GM12878 (cell line): ENCODE data around the gene RNF149. TPM values are rescaled to one million over a fixed set of nuclear protein-coding genes. Genes with fewer than 3 reads are reported as not detected.
"Not testable (repeated sequence)": the region's sequence is repeated elsewhere in the genome, so short reads cannot be mapped to it uniquely, and the experiment has no call there.

Experiments
- ATAC-seq: fragments of 200-7000 bp; cut with Tn5 transposase; 3 replicates; pipeline ENCODE4 v1.9.1; 2020; ENCODE audit warnings: mild to moderate bottlenecking, moderate library complexity
- BruUV-seq: library from RNA; stranded (reverse); fragments of 400-500 nt; replicated peaks from 2 replicates; lab custom pipeline; 2021; lab: Mats Ljungman, UMichigan
- CTCF ChIA-PET: fragments of 300-600 bp; sonication (Branson Sonifier 250); formaldehyde crosslinking; extraction: SDS; loops from one replicate; lab custom pipeline; 2021; ENCODE audit warnings: inconsistent platforms; lab: Yijun Ruan, JAX
- POLR2A ChIA-PET: fragments of 350-600 bp; formaldehyde crosslinking; extraction: SDS; loops from one replicate; lab custom pipeline; 2021; ENCODE audit warnings: inconsistent platforms; lab: Charles Lee
- RAD21 ChIA-PET: fragments of 300-600 bp; sonication (Branson Sonifier 250); formaldehyde crosslinking; loops from one replicate; lab custom pipeline; 2023; ENCODE audit warnings: antibody characterized with exemption; ENCODE audit not compliant: unreplicated experiment; lab: Charles Lee
- SMC1A ChIA-PET: fragments of 300-600 bp; sonication (Branson Sonifier 250); formaldehyde crosslinking; loops from one replicate; lab custom pipeline; 2023; ENCODE audit not compliant: unreplicated experiment, uncharacterized antibody; lab: Charles Lee
- DNase-seq: peaks from one replicate; pipeline ENCODE4 v3.0.0-alpha.2; 2011; ENCODE audit warnings: low read depth, low spot score
- FAIRE-seq: peaks from 3 replicates; lab custom pipeline; 2011; peaks lifted over from hg19 to GRCh38; lab: Jason Lieb, UNC
- H2AFZ ChIP-seq: 2 replicates; pipeline ENCODE4 v1.6.0; 2011; ENCODE audit warnings: low read depth, low read length, control low read depth; ENCODE audit not compliant: control insufficient read depth
- H3K27ac ChIP-seq: 2 replicates; pipeline ENCODE4 v1.5.1; 2011; ENCODE audit warnings: control low read depth; ENCODE audit not compliant: control insufficient read depth, insufficient read depth
- H3K27me3 ChIP-seq, 2 experiments: replicated peaks in 1 of 2; 2 replicates each; pipeline versions ENCODE4 v1.6.0 to v1.6.1; 2011; ENCODE audit warnings: low read length in 1 of 2; ENCODE audit not compliant: control insufficient read depth in 2 of 2, insufficient read depth in 2 of 2
- H3K36me3 ChIP-seq, 2 experiments: 2 replicates each; pipeline ENCODE4 v1.5.1; 2011; ENCODE audit warnings: low read length in 1 of 2; ENCODE audit not compliant: control insufficient read depth in 2 of 2, insufficient read depth in 2 of 2
- H3K4me1 ChIP-seq: 2 replicates; pipeline ENCODE4 v1.6.1; 2011; ENCODE audit warnings: mild to moderate bottlenecking, low read length, moderate library complexity, mixed read lengths; ENCODE audit not compliant: control insufficient read depth, insufficient read depth
- H3K4me2 ChIP-seq: 2 replicates; pipeline ENCODE4 v1.6.0; 2011; ENCODE audit warnings: control low read depth; ENCODE audit not compliant: control insufficient read depth, insufficient read depth
- H3K4me3 ChIP-seq: fragments of 200-600 bp; sonication (generic); 2 replicates; pipeline ENCODE4 v1.5.1; 2016
- H3K79me2 ChIP-seq: 2 replicates; pipeline ENCODE4 v1.6.0; 2011; ENCODE audit warnings: low read length; ENCODE audit not compliant: control insufficient read depth, insufficient read depth
- H3K9ac ChIP-seq: 2 replicates; pipeline ENCODE4 v1.8.0; 2011; ENCODE audit warnings: low read length, control low read depth, mixed read lengths; ENCODE audit not compliant: control insufficient read depth, insufficient read depth
- H3K9me3 ChIP-seq: replicated peaks from 3 replicates; pipeline ENCODE4 v1.5.1; 2011; ENCODE audit warnings: mild to moderate bottlenecking, low read length; ENCODE audit not compliant: control insufficient read depth, insufficient read depth
- H4K20me1 ChIP-seq: 2 replicates; pipeline ENCODE4 v1.6.0; 2011; ENCODE audit not compliant: control insufficient read depth, insufficient read depth
- CTCF ChIP-seq, 3 experiments: IDR thresholded peaks in 2 of 3; conservative IDR thresholded peaks in 1 of 3; 2 replicates each; pipeline ENCODE4 v1.5.1; 2011; ENCODE audit warnings: low read depth in 3 of 3, low read length in 3 of 3, mild to moderate bottlenecking in 3 of 3, control low read depth in 2 of 3, moderate library complexity in 2 of 3, inconsistent platforms in 1 of 3, mixed read lengths in 1 of 3; ENCODE audit not compliant: control insufficient read depth in 2 of 3, insufficient read depth in 1 of 3; ENCODE audit errors: extremely low read depth in 1 of 3
- E2F4 ChIP-seq: IDR thresholded peaks from 2 replicates; pipeline ENCODE4 v1.6.1; 2012; ENCODE audit warnings: low read depth, low read length, improper control_type of control experiment
- E4F1 ChIP-seq: fragments of 450-650 bp; IDR thresholded peaks from 2 replicates; pipeline ENCODE4 v1.6.1; 2018; ENCODE audit warnings: borderline replicate concordance, mild to moderate bottlenecking; ENCODE audit not compliant: partially characterized antibody
- EP300 ChIP-seq, 2 experiments: fragments of 150-350 bp in 1 of 2; IDR thresholded peaks; 2 replicates each; pipeline ENCODE4 v1.6.1; 2011 to 2012; ENCODE audit warnings: low read depth in 2 of 2, low read length in 2 of 2, borderline replicate concordance in 1 of 2, improper control_type of control experiment in 1 of 2, inconsistent platforms in 1 of 2; ENCODE audit not compliant: control insufficient read depth in 1 of 2
- HDGF ChIP-seq: fragments of 450-650 bp; IDR thresholded peaks from 2 replicates; pipeline ENCODE4 v1.6.1; 2016; ENCODE audit warnings: antibody characterized with exemption
- NR2F1 ChIP-seq: fragments of 450-650 bp; conservative IDR thresholded peaks from 2 replicates; pipeline ENCODE4 v1.6.1; 2017; ENCODE audit warnings: mild to moderate bottlenecking
- RELB ChIP-seq: fragments of 450-650 bp; IDR thresholded peaks from 2 replicates; pipeline ENCODE4 v1.6.1; 2017; ENCODE audit warnings: low read depth, mild to moderate bottlenecking, moderate library complexity
- WGBS: methylation state at CpG from one replicate; pipeline ENCODE4 v1.1.6; 2016; ENCODE audit warnings: low lambda C conversion rate; ENCODE audit not compliant: insufficient replicate concordance, insufficient coverage; ENCODE audit errors: missing lambda C conversion rate; 5-methylcytosine and 5-hydroxymethylcytosine counted together
- in situ Hi-C: fragments of 300-500 bp; cut with MboI; formaldehyde crosslinking; loops from 9 replicates; pipeline ENCODE4 v1.14.3; 2018; ENCODE audit warnings: mixed read lengths
- intact Hi-C: fragments of 100-400 bp; cut with micrococcal nuclease; formaldehyde crosslinking; loops from one replicate; pipeline ENCODE4 v1.14.2; 2022; ENCODE audit not compliant: unreplicated experiment
- polyA plus RNA-seq, 11 experiments: library from polyadenylated mRNA; depleted of rRNA in 4 of 11; unstranded in 6 of 11; stranded (reverse) in 5 of 11; fragments of >200 nt; fragmentation: Nextera tagmentation in 4 of 11; fragmentation: Illumina TruSeq in 1 of 11; extraction: Ambion mirVana in 4 of 11; extraction: Trizol in 1 of 11; gene quantifications; 1 replicate in 1 of 11; 2 replicates in 10 of 11; pipeline versions ENCODE4 v1.2.1 to v1.2.3, GENCODE V29; 2011 to 2016; ENCODE audit warnings: inconsistent platforms in 2 of 11, missing spikeins in 2 of 11, low read depth in 1 of 11
- total RNA-seq, 4 experiments: library from RNA; depleted of rRNA in 3 of 4; stranded (reverse); fragments of >200 nt in 3 of 4; fragmentation: Illumina TruSeq in 1 of 4; extraction: Trizol in 1 of 4; gene quantifications; 2 replicates each; pipeline versions ENCODE4 v1.2.1 to v1.2.3, GENCODE V29; 2013 to 2021

The RNF149 gene
- total and polyA plus RNA-seq, 10 of the 15 experiments (the other 5 are each of a cell fraction or from before 2014, with no cell fraction given), result 5.2 to 38.4 (median 16.3) TPM

GRCh38 chr2:101327863-101328394 lies 19.4 kb upstream of the RNF149 start (continued):
- no peak for TF ChIP-seq E2F4
- no peak for TF ChIP-seq HDGF
- TF ChIP-seq NR2F1, result no peak
- no peak for TF ChIP-seq RELB
- no peak for TF ChIP-seq EP300 (IDR thresholded peaks at IDR 0.05; ENCODE audit: borderline replicate concordance in 1 of 2, control insufficient read depth in 1 of 2, low read depth in 2 of 2, low read length in 2 of 2)
- TF ChIP-seq CTCF (IDR thresholded peaks at IDR 0.05 in 2 of 3, conservative IDR thresholded peaks at IDR 0.05 in 1 of 3; ENCODE audit: control insufficient read depth in 2 of 3, extremely low read depth in 1 of 3, insufficient read depth in 1 of 3, low read depth in 3 of 3, low read length in 3 of 3), result no peak

- Histone ChIP-seq H3K36me3 (no peaks in the 10 kb centered on the region), H3K9me3 (peaks cover 2% of the 10 kb centered on the region; the same call in 1 of the 3 replicates), H3K4me1 (no peaks in the 10 kb centered on the region; the same call in 1 of the 2 replicates), H3K27ac (no peak overlapping the region), H3K79me2 (no peaks in the 10 kb centered on the region), H2AFZ (no peak overlapping the region), H3K9ac (no peak overlapping the region), H4K20me1 (no peaks in the 10 kb centered on the region), H3K27me3 (no peaks in the 10 kb centered on the region; a peak in 1 of 4 replicates), H3K4me2 (no peak overlapping the region), H3K4me3 (no peak overlapping the region)
- ChIA-PET CTCF (interaction anchor here (1.9 kb wide), 1 partner anchor 17 kb away, joined by 7 read pairs; no protein-coding TSS in a partner anchor), SMC1A (no interaction called here), RAD21 (no interaction called here), POLR2A (no interaction called here)
- FAIRE-seq, result no peak
- no TSS peak for BruUV-seq
- TF ChIP-seq E4F1, result no peak
- DNase-seq, result no peak
- in situ Hi-C loops, result no loop called here
- WGBS, result 31% methylated on average over 1 of the region's 1 CpG
- intact Hi-C loops, result no loop called here
- no peak for ATAC-seq
Observed at GRCh38 chr2:101325425-101325824, 16.9 kb upstream of the RNF149 start.

GRCh38 chr2:101316568-101316967 lies 8.1 kb upstream of the RNF149 start:
- H3K9me3 ChIP-seq, H3K27me3 ChIP-seq, H3K27ac ChIP-seq, H3K4me2 ChIP-seq, in situ Hi-C loops, H3K36me3 ChIP-seq, DNase-seq, H3K4me1 ChIP-seq, SMC1A ChIA-PET, H4K20me1 ChIP-seq, H3K79me2 ChIP-seq, FAIRE-seq, RAD21 ChIA-PET, intact Hi-C loops, ATAC-seq, POLR2A ChIA-PET, H2AFZ ChIP-seq, BruUV-seq, H3K4me3 ChIP-seq, H3K9ac ChIP-seq, CTCF ChIA-PET: not testable (repeated sequence)
- WGBS, result 82% methylated on average over 5 of the region's 6 CpGs
